Left renal cortex interstitium (tissue), 4 donors: ENCODE data around the gene SRRM4. TPM values are rescaled to one million over a fixed set of nuclear protein-coding genes. Genes with fewer than 3 reads are reported as not detected.

Experiments
- DNase-seq, 4 donors: peaks; one replicate each; pipeline ENCODE4 v3.0.0-alpha.2; 2013; ENCODE audit warnings: low read depth in 4 of 4, low spot score in 2 of 4, missing footprints in 1 of 4
- polyA plus RNA-seq, 4 donors: library from polyadenylated mRNA; unstranded; fragments of 120-200 nt; gene quantifications; one replicate each; pipeline ENCODE4 v1.2.1, GENCODE V29; 2013; ENCODE audit not compliant: insufficient read length in 4 of 4

SRRM4 gene
- polyA plus RNA-seq, 4 donors = 0.03 to 0.16 (median 0.03) TPM; not detected in 1

DNA sequence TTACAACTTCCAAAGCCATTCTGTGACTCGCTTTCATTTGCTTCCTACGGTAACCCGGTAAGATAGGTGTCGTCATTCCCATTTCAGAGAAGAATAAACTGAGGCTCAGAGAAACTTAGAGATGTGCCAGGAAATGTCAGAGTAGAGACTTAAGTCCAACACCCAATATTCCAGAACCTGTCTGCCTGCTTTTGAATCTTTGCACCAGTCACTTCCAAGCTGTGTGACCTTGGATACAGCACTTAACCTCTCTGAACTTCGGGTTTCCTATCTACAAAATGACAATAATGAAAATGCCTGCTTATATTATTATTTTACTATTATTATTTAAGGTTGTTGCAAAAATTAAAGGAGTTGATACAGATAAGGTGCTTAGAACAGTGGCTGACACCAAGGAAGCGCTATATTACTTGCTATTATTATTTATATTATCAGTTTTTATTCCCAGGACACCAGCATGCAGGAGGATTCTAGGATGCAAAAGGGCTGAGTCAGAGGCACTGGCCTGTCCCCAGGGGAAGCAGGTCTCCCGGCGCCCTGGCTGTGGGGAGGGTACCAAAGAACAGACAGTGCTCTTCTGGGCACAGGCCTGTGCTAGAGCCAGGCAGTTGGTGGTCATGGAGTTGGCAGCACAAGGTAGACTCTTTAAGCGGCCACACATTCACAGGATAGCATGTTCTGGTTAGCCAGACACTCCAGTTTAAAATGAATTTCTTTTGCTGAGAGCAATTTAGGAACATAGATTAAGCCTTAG, 202.8 kb downstream of the SRRM4 start:
- DNase-seq = no peak

- DNase-seq = no peak
Observed at GRCh38 chr12:119195256-119195655, 213.9 kb downstream of the SRRM4 start.

DNA sequence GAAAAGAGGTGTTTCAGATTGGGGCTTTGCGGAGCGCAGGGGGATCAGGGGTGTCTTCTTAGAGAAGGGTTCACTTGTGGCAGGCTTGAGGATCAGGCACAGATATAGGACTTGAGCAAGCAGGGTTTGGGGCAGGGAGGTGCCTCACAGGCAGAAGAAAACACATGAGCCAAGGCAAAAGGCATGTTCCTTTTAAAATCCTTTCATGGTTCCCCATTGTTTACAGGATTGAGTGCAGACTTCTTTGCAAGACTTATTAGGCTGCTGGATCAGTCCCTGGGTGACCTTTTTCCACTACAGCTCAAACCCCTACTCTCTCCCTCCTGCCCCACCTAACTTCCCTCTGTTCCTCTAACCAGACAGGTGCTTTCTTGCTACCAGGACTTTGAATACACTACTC, 217.1 kb downstream of the SRRM4 start:
- DNase-seq = no peak

GRCh38 chr12:119200601-119201000, 219.3 kb downstream of the SRRM4 start:
- no peak for DNase-seq

GRCh38 chr12:119201789-119202543, 220.6 kb downstream of the SRRM4 start:
- no peak for DNase-seq

- DNase-seq = no peak
Observed at GRCh38 chr12:119202544-119202943, 221.2 kb downstream of the SRRM4 start.

DNA sequence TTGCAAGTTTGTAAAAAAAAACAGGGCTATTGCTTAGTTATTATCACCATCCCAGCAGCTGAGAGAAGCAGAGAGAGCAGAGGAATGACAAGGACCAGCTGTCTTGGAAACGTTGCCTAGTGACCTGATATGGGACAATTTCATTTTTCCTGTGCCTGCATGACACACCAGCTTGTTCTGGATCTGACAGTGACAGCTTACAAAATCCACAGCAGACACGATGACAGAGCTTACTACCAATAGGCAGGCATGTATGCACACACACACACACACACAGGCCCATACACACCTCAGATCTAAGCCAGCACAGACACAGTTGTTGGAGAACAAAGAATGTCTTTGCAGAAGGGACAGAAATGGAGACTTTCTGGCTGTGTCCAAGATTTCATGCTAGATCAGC, 222.8 kb downstream of the SRRM4 start:
- peak in 2 of 4 donors; percentile 30 to 33 for DNase-seq

DNA sequence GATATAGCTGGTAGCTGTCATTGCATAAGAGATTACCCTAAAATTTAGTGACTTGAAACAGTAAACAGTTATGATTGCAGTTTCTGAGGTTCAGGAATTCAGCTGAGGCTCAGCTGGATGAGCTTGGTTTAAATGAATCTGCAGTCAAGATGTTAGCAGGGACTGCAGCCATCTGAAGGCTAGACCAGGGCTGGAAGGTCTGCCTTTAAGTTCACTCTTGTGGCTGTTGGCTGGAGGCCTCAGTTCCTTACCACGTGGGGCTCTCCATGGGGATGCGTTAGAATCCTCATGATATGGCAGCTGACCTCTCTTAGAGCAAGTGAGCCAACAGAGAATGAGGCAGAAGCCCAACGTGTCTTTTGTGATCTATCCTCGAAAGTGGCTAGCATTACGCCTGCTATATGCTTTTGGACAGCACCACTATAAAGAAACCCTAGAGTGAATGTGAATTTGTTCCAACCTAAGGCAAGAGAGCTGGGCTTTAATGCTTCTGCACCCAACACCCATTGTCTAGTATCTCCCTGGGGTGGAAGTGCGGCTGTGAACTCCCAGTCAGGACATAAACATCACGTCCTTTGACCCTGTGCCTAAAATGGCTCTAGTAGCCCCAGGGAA, 223.4 kb downstream of the SRRM4 start:
- no peak for DNase-seq

GRCh38 chr12:119206348-119207062, 225.2 kb downstream of the SRRM4 start:
- DNase-seq = no peak

DNA sequence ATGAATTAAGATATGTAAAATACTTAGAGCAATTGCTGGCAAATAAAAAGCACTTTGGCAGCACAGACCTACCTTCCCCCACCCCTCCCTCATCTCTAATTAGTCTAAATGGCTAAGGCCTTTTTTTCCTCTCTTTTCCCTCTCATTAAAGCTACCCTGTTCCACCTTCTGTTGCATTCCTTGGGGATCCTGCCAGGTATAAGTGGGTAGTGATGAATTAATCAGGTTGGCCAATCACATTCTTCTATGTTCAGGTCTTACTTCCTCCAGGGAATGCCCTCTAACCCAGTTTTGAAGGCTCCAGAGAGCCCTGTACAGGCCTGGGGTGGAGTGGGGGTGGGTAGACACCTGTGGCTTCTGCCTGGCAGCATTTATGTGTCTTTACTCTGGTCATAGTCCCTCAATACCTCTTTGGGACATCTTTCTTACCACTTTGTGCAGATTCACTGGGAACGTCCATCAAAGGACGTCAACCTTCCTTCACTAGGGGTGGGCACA, 225.8 kb downstream of the SRRM4 start:
- no peak for DNase-seq

GRCh38 chr12:119208626-119209061, 227.3 kb downstream of the SRRM4 start:
- DNase-seq = no peak

- no peak for DNase-seq
Observed at GRCh38 chr12:119211884-119212283, 230.5 kb downstream of the SRRM4 start.

Other genes with a start within 250 kb of the SRRM4 start
- 1 to 10 TPM; 6.1 to 8.9 (median 7.0) TPM for gene HSPB8, start 197.4 kb downstream of the SRRM4 start, polyA plus RNA-seq